Left kidney (tissue), 2 donors: ENCODE results near the gene TMEM87B. TPM values are rescaled to one million over a fixed set of nuclear protein-coding genes. Genes with fewer than 3 reads are reported as not detected.
A peak's percentile ranks its signal among the peaks of the same experiment; 100 is the strongest.
"Not testable (repeated sequence)": the region's sequence is repeated elsewhere in the genome, so short reads cannot be mapped to it uniquely, and the experiment has no call there.

ENCODE experiments used
- DNase-seq: peaks from one replicate; pipeline ENCODE4 v3.0.0-alpha.2; 2013
- polyA plus RNA-seq: library from polyadenylated mRNA; unstranded; fragments of 120-200 nt; gene quantifications from one replicate; pipeline ENCODE4 v1.2.1, GENCODE V29; 2013; ENCODE audit not compliant: insufficient read length

Gene TMEM87B
- polyA plus RNA-seq, 1 donor = 29.9 TPM

DNA sequence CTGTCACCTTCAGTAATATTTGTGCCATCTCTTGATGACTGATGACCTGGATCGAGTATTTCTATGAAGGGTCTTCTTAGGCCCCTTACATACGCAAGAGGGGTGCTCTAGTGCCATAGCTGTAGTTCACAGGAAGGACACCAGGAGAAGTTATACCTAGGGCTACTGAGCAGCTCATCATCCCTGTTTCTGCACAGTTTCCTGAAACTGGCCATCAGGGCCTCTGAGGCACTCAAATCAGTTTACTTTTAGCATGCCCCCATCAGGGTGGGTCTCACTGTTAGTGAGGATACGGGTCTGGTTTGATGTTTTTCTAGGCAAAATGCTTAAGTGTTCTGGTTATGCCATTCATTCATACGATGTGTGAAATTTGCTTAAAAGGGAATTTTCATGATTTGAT lies 63.1 kb downstream of the TMEM87B start:
- no peak for DNase-seq

GRCh38 chr2:112121682-112122254 lies 66.7 kb downstream of the TMEM87B start:
- DNase-seq = peak; percentile 54

DNA sequence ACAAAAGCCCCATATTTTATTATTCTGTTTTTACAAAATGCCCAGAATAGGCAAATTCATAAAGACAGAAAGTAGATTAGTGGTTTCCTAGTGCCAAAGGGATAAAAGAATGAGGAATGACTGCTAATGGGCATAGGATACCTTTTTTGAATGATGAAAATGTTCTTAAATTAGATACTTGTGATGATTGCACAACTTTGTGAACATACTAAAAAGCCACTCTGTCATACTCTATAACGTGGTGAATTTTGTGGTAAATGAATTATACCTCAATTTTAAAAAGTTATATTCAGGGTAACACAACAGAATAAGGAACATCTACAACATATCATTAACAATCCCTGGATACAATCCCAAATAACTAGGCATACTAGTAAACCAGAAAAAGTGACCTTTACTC lies 74.0 kb downstream of the TMEM87B start:
- no peak for DNase-seq

- no peak for DNase-seq
These were observed 78.3 kb downstream of the TMEM87B start for GRCh38 chr2:112133344-112133743.

- DNase-seq = no peak
These were observed 79.1 kb downstream of the TMEM87B start for GRCh38 chr2:112134120-112134519.

- no peak for DNase-seq
These were observed 81.0 kb downstream of the TMEM87B start for GRCh38 chr2:112136096-112136495.

GRCh38 chr2:112137516-112138158 lies 82.6 kb downstream of the TMEM87B start:
- no peak for DNase-seq

DNA sequence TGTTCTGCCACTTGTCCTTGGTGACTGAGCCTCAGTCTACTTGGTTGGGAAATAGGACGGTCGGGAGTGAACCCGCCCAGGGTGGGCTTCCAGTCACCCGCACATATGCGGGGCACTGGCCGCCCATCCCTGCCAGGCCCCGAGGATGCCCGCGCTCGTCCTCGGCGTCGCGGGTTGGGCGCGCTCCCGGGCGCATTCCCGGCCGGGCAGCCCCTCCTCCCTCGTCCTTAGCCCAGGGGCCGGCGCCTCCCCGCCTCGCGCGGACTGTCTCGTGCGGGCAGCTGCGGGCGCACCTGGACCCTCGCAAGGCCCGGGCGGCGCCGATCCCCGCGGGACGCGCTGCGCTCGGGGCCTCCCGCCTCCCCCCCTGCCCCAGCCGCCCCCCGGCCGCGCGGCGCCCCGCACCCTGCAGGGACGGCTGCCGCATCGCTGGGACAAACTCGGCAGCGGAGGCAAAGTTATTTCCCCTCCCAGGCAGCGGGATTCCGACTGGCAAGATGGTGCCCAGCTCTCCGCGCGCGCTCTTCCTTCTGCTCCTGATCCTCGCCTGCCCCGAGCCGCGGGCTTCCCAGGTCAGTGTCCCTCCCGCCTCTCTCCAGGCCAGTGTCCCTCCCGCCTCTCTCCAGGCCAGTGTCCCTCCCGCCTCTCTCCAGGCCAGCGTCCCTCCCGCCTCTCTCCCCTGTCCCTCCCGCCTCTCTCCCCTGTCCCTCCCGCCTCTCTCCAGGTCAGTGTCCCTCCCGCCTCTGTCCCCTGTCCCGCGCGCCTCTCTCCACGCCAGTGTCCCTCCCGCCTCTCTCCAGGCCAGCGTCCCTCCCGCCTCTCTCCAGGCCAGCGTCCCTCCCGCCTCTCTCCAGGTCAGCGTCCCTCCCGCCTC lies 83.3 kb downstream of the TMEM87B start, which contains the start of gene FBLN7:
FBLN7 (plus strand) TSS at position 227 of the 874 bp plus-strand sequence; CDS start at position 498, 271 bp downstream.
- DNase-seq = no peak

DNA sequence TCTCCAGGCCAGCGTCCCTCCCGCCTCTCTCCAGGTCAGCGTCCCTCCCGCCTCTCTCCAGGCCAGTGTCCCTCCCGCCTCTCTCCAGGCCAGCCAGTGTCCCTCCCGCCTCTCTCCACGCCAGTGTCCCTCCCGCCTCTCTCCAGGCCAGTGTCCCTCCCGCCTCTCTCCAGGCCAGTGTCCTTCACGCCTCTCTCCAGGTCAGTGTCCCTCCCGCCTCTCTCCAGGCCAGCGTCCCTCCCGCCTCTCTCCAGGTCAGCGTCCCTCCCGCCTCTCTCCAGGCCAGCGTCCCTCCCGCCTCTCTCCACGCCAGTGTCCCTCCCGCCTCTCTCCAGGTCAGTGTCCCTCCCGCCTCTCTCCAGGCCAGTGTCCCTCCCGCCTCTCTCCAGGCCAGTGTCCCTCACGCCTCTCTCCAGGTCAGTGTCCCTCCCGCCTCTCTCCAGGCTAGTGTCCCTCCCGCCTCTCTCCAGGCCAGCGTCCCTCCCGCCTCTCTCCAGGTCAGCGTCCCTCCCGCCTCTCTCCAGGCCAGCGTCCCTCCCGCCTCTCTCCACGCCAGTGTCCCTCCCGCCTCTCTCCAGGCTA lies 84.1 kb downstream of the TMEM87B start:
- not testable (repeated sequence) for DNase-seq

DNA sequence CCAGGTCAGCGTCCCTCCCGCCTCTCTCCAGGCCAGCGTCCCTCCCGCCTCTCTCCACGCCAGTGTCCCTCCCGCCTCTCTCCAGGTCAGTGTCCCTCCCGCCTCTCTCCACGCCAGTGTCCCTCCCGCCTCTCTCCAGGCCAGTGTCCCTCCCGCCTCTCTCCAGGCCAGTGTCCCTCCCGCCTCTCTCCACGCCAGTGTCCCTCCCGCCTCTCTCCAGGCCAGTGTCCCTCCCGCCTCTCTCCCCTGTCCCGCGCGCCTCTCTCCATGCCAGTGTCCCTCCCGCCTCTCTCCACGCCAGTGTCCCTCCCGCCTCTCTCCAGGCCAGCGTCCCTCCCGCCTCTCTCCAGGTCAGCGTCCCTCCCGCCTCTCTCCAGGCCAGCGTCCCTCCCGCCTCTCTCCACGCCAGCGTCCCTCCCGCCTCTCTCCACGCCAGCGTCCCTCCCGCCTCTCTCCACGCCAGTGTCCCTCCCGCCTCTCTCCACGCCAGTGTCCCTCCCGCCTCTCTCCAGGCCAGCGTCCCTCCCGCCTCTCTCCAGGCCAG lies 84.7 kb downstream of the TMEM87B start:
- DNase-seq = not testable (repeated sequence)

GRCh38 chr2:112140205-112140802 lies 85.2 kb downstream of the TMEM87B start:
- no peak for DNase-seq

DNA sequence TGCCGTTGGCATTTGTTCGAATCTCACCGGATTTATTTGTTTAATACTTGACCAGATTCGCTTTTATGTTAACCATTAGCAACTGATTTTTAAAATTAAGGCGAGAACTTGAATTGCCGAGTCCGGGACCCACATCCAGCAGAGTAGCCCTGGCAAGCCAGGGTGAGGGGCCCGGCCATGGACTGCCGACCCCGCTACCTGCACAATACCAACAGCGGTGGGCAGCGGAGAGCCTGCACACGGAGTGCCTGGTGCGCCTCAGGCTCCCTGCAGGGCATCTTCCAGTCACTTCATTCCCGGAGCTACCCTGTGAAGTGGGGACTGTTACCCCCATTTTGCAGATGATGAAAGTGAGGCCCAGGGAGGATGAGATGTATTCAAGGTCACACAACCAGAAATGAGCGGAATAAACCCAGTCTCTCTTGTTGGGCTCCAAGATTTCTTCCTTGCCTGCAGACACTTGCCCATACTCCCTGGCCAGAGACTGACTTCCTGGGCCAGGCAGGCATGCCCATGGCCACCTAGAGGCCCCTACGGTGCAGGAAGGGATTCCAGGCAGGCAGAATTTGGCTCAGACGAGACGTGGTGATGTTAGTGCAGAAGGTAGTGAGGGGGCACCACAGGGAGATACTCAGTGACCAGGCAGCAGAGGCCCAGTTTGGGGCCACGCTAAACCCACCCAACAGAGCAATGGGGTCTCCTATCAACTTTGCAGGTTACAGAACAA lies 86.0 kb downstream of the TMEM87B start:
- no peak for DNase-seq

DNA sequence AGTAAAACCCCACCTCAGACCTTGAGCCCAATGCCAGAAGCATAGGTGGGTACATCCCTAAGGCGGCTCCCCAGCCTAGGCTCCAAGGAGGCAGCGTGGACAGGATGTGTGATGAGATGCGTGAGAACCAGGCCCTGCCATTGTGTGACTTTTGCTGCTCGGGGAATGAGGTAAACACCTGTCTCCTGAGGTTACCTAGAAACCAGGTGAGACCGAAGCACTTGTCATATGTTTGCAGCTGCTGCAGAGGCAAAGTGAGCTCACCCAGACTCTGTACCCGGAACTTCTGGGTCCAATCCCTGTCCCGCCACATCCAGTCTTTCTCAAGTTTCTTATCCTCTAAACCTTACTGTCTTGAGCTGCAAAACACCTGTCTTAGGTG lies 86.5 kb downstream of the TMEM87B start:
- DNase-seq = no peak

DNA sequence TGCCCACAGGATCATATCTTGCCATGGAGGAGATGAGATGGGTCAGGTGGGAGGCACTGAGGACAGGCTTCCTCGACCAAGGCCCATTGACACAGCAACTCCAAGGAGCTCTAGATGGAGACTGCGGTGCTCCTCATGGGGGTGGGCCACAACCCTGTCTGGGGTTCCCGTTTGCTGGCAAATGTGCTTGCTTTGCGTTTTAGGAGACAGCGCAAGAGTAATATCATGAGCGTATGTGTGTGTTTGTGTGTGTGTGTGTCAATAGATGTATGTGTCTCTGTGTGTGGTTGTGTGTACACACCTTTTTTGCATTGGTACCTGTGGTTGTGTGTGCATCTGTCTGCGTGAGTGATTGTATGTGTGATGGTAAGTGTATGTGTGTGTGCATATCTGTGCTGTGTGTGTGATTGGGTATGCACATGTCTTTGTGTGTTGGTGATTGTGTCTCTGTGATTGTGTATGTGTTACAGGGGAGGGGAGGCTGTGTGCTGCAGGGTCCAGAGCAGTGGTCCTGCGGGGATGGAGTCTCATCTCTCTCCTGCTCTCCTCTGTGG lies 87.5 kb downstream of the TMEM87B start:
- DNase-seq = no peak

GRCh38 chr2:112143150-112143549 lies 88.1 kb downstream of the TMEM87B start:
- no peak for DNase-seq

- no peak for DNase-seq
These were observed 89.9 kb downstream of the TMEM87B start for GRCh38 chr2:112144966-112145365.

DNA sequence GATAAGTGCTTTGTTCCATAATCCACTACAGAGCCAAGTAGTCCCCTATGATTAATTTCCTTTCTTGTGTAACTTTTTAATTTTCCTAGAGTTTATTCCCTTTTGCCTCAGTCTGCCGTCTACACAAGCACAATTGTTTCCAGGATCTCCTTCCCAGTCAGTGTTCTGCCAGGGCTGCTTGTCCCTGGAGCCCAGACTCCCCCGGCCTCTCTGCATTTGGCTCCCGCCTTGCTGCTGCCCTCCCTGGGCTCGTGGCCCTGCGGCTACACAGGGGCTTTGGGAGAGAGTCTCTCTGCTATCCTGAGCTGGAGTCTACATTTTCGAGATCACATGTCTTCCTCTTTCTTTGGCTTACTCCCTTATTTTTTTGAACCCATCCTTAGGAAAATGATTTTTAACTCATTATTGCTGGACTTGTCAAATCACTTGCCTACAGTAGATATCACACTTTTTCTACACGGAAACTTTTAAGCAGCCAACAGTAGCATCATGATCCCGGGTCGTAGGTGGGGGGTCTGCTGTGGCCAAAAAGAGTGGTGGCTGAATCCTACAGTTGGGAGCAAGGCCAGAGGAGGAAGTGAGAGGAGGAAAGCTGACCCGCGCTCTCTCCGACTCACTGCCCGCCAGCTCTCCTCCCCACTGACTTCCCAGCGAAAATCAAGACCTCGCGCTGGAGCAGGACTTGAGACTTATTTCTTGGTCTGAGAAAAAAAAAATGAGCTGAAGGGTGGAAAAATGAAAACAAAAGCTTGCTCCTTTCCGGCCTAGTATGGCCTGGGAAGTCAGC lies 92.5 kb downstream of the TMEM87B start:
- no peak for DNase-seq

DNA sequence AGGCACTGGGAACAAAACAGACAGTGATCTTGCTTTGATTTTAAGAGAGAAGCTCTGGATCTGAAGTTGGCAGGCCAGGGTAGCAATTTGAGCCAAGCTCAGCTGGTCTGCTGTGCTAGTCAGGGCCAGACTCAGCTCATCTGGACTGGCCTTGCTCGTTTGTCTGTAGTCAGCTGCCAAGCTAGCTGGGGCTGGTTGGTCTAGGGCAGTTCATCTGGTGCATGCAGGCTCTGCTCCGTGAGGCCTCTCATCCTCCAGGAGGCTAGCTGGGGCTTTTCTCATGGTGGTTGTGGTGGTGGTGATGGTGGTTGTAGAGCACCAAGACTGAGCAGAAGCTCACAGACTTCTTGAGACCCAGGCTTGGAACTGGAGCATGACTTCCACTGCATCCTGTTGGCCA lies 93.4 kb downstream of the TMEM87B start:
- no peak for DNase-seq

DNA sequence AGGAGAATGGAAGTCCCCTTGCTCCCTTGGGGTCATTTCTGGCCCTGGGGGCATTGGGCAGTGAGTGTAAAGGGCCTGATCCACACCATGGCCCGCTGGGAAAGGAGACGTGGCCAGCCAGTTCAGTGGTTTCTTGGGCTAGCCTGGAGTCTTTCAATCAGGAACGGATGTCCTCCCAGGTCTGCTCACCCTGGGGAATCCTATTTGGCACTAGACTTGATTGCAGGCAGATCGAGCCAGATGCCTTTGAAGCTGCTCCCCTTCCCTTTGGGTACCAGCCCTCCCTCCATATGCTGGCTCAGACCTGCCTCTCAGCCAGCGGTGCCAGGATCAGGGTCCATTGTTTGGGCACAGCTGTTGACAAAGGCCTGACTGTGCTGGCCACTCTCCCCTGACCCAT lies 94.1 kb downstream of the TMEM87B start:
- no peak for DNase-seq

DNA sequence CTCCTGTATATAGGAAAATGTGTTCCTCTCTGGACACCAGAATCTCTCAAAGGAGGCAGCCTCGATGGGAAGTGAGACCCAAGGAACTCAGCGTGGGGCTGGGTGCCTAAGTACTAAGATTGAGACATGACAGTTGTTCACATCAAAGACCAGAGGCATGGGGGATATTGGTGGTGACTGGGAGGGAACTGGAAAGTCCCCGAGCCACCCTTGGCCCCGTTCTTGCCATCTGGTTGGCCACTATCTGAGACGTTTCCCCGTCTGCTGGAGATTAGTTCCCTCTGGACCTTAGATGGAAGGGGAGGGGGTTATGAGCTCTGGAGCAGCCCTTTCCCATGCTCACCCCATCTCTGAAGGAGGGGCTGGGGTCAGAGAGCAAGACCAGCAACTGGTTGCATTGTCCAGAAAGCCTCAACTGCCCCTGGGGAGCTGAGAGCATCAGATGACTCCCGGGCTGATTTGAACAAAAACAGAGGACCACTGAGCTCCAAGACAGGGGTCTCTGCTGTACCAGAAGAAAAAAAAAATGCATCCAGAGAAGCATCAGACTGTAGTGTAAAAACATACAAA lies 94.9 kb downstream of the TMEM87B start:
- DNase-seq = no peak
